HG03342 (cell line): ENCODE data around the gene APOBEC2.

Experiments used
- ATAC-seq: cut with Tn5 transposase; IDR thresholded peaks from one replicate; pipeline ENCODE4 v1.9.1; 2021; ENCODE audit warnings: mild to moderate bottlenecking, moderate library complexity; ENCODE audit not compliant: unreplicated experiment

Gene APOBEC2

DNA sequence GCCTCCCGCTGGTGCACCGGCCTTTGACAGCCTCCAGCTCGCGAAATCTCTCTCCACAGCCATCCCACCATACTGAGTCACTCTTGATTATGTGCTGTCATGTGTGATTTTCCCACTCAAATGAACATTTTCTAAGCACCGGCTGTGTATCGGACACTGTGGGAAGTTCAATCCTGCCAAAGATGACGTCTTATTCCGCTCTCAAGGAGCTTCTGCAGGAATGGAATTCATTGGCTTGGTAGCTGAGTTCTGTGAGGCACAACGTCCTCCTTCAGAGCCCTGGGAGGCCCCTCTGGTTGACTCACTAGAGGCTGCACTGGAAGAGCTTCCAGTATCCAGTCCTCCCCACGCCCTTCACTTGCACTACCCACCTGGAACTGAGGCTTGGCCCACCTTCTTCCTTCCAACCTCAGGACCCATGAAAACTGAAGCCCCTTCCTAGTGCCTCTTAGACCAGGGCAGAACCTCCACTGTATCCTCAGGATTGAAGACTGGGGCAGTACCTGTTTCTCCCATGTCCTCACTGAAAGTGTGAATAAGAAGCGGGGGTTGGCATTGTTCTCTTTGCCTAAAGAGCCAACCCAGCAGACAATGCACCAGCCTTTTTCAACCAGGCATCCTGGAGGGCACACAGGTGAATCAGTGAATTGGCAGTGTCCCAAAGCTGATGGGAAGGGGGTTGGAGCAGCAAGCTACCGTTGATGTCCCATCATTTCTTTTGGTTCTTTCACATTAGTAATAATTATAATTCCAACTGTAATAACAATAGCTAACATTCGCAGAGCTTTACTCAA is 15.7 kb upstream of the APOBEC2 start:
- ATAC-seq = no peak

DNA sequence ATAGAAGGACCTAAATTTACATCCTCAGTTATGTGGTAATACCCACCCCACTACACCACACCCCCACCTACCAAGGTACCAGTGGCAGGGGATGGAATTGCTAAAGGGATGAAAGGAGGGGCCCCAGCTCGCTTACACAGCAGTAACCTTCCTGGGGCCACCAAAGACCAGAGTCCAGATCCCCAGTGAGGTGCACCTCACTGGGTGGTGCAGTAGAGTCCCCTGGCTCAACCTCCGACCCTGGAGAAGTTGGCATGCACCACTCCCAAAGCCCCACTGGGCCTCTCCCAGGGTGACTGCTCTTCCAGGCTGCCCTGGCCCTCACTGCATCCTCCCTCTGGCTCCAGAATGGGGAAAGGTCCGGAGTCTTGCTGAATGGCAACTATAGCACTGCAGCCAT is 14.8 kb upstream of the APOBEC2 start:
- no peak for ATAC-seq

DNA sequence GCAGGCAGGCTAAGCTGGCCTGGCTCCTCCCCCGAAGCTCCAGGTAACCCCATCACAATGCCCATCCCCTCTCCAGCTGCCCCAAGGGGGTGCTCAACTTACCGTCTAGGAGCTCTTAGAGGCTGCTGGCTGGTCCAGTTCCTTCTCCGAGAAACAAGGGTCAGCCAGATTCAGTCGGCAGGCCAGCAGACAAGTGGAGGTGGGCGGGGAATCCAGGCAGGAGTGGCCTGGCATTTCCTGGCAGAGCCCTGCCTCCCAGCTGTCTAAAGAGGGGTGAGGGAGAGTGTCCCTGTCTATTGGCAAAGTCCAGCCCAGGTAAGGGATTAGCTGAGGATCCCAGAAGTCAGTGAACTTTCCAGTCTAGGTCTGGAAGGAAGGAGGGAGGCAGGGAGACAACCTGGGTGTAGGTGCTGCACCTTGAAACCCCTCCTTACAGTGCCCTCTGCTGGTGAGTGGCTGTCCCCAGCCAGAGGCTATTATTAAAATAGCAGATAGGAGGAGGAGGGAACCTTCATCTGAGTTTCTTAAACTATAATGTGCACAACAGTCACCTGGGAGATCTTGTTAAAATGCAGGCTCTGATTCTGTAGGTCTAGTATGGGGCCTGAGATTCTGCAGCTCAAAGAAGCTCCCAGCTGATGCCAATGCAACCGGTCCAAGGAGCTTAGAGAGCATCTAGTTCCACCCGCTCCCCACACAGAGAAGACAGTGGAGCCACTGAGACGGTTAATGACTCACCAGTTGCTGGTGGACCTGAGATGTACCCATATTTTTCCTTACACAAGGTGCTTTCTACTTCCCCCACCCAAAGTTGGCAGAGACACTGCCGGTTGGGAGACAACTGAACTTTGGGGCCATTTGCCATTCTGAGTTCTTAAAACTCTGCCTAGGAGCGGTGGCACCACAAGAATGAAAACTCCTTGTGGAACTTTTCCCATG is 13.7 kb upstream of the APOBEC2 start, which contains the start of gene UNC5CL:
UNC5CL (minus strand) TSS at position 162 of the 939 bp plus-strand sequence. CDS start 4,147 bp downstream, outside the sequence.
- no peak for ATAC-seq

DNA sequence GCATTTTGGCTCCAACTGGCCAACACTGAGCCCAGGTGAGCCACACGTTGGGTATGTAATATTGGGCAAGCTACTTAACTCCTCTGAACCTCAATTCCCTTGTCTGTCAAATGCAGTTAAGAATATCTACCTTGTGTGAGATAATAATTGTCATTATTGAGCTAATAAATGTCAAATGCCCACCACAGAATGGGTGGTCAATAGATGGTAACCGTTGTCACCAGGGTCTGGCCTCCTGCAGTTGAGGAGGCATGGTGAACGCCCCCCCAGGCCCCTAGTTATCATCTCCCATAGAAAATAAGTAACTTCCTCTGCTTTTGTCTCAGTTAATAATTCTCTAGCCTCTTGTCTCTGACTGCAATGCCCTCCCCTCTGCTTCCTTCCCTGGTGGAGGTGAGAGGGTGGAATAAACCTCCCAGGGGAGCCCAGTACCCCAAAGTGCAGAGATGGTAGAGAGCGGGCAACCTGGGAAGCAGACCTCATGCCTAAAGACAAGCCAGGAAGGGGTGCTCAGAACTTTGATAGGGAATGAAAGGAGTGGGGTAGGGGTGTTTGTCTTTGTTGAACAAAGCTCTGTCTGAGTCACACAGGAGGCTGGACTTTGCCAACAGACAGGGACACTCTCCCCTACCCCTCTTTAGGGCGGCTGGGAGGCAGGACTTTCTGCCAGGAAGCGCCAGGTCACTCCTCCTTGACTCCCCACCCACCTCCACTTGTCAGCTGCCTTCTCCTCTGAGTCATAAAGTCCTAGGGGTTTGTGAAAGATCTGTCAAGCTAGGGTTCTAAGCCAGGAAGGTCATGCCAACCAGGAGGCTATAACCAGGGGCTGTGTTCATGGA is 12.7 kb upstream of the APOBEC2 start:
- ATAC-seq = no peak

DNA sequence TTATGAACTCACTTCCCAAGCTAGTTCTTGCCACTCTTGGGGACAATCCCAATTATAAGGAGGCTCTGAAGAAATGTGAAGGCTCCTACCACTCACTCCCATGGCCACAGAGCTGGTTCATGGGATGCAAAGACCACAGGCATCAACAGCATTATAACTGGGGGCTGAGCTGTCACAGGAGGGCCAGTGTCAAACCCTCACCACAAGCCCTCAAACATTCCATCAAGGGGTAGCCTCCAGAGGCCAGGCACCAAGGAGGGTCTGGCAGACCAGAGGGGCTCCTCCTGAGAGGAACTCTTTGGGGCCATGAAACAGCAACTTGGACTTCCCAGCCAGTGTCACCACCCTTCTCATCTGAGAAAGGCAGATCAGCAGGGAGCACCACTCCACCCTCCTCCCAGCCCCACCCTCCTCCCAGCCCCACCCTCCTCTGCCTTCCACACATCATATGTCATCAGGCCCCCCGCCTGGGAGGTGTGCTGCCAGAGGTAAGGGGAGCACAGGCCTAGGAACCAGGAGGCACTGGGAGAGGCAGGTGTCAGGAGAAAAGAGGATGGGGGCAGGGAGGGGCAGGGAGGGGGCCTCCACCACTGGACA is 12.0 kb upstream of the APOBEC2 start:
- ATAC-seq = no peak

DNA sequence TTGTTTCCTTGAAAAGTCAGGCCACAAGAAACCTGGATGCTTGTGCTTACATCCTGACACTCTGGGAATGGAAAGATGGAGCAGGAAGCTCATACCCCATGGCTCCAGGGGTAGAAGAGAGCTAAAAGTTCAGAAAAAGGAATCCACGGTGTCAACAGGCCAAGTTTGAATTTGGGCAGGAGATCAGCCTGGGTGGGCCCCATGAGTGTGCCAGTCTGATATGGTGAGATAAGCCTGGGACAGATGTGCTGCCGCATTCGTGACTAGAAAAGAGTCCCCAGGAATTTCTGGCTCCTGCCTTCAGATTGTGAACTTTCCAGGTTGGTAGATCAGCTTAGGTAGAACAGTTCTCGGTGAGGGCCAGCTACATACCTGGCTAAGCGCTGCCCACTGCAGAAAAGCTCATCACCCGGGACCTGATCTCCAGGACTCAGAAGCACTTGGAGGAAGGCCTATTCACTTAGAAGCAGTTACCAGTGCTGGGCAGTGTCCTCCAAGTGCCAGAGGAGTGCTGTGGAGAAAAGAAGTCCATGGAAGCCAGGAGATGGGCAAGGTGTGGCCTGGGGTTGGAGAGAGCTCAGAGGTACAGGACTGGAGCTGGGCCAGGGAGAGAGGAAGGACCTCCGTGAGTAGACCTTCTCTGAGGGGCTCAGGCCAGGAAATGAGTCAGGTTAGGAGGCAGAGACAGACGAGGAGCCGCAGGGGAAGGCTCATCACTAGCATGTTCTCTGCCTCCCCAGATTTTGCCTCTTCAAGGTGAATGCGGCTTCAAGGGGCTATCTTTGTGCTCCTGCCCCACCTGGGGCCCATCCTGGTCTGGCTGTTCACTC is 10.6 kb upstream of the APOBEC2 start, which contains the start of gene TSPO2:
TSPO2 (plus strand) TSS at position 242 of the 830 bp plus-strand sequence; CDS start at position 761, 519 bp downstream.
- ATAC-seq = no peak

DNA sequence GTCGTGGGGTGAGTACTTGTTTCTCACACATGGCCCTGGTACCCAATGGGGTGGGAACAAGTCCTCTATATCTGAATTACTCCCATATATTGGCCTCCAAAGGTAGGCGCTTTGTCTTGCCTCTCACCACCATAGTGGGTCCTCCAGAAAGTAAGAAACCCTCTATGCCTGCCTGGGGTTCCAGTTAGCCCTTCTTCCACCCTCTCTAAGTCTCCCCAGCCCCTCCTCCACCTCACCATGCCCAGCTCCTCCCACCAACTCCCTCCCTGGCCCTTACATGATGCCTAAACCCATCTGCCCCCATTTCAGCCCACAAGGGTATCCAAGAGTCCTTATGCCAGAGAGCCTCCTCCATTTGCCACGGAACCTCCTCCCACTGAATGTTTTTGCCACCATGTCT is 9.9 kb upstream of the APOBEC2 start:
- no peak for ATAC-seq

DNA sequence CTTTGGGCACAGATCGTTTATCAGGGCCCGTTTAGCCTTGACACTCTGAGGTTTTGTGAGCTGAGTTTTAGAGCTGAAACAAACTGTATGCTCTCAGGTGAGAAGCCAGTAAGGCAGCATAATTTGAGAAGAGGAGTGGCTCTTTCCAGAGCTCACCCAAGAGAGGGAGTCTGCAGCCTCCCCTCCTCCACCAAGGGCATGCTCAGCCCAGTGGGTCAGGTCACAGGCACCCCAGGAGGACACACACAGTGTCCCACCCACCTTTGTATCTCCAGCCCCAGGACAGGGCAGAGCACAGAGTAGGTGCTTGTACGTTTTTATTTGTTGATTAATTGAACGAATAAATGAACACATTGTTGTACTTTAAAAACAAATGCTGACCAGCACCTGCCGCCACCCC is 7.3 kb upstream of the APOBEC2 start:
- ATAC-seq = no peak

DNA sequence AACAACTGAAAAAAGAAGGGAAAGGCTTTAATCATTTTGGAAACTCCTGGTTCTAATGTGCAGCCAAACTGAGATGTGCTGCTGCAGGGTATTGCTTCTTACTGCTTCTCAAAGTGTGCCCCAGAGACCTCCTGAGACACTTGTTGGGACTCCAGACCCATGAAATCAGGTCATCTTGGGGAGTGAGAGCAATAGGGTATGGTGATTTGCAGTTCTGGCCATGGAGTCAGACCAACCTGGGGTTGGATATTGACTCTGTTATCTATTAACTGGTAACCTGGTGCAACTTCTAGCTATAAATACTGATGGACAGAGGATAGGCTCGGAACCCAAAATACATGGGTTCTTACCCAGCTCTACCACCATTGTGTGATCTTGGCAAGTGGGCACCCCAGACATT is 6.9 kb upstream of the APOBEC2 start:
- ATAC-seq = no peak

DNA sequence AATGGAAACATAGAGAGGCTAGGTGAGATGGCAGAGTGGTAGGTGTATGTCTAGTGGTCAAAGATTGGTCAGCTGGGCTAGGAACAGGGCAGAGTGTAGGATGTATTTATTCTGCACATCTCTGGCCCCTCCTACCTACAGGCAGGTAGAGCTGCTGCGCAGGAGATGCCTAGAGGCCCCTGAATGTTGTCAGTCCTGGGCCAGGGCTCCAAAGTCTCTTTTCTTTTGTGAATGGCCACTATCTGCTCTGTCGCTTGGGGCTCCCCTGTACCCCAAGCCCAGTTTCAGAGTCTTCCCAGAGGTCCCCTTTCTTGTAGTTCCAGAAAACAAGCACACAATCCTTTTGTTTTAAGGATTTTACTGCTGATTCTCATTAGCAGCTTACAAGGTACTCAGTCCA is 5.7 kb upstream of the APOBEC2 start:
- ATAC-seq = no peak

DNA sequence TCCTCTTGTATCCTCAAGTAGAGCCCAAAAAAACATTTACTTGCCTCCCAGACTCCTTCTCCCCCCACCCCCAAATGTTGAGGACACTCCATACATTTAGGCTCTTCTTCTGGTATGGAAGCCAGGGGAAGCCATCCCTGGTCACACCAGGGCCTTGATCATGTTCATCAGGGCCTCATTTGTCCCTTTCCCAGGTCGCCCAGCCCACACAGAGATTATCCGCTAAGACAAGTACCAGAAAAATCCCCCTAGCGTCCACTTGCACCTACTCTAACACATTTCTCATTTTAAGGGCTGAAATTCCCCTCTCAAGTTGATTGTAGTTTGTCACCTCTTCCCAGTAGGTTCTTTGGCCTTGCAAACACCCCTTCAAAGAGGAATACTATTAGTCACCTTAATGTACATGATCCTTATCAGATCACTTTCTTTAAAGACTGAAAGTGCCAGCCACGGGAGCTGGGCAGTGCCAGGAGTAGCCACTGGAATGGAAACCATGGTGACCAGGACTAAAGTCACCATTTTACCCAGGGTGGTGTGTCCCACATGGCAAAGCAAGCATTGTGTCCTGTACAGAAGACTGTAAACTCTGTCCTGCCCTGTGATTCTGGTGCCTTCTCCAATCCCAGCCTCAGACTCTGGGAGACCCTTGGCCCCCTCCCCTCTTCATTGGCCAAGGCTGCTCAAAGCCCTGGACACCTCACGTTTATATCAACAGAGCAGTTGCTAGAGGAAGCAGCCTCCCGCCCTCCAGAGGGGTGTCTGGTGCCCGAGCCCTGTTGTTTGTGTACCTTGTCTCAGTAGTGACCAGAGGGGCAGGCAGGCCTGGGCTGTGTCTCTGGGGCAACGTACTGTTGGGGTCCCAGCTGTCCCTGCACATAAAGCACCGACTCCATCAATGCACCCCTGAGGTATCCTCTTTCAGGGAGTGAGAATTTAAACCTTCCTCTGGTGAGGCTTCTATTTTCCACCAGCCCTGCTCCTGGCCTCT is 5.0 kb upstream of the APOBEC2 start:
- no peak for ATAC-seq

DNA sequence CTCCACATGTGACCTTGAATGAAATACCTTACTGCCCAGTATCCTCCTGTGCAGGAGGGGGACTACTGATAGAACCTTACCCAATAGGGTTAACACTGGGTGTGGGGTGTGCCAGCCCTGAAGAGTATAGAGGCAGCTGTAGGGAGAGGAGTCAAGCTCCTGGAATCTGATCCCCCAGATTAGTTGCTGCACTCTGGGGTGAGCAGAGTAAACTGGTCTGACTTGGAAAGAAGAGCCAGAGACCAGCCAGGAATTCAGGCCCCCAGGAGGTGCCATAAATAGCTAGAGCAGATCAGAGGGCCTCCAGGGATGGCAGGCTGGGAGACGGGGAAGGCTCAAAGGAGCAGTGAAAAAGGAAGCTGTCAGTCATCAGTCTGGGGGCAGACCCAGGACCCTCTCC is 3.5 kb upstream of the APOBEC2 start:
- ATAC-seq = no peak

DNA sequence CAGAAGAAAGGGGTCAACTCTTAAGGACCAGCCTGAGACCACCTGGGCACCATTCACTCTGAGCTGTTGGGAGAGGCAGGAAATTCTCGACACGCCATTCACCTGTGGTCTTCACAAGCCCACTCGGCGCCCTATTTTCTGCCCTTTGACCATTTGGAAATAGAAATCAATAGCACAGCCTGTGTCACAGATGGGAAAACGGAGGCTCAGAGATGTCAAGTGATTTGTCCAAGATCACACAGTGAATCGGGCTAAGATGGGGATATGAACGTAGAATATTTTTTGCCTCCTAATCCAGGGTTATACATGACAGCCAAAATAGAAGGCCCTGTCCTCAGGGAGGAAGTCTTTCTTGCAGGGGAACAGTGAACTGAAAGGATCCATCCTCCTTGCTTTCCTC is 3.0 kb upstream of the APOBEC2 start:
- no peak for ATAC-seq

DNA sequence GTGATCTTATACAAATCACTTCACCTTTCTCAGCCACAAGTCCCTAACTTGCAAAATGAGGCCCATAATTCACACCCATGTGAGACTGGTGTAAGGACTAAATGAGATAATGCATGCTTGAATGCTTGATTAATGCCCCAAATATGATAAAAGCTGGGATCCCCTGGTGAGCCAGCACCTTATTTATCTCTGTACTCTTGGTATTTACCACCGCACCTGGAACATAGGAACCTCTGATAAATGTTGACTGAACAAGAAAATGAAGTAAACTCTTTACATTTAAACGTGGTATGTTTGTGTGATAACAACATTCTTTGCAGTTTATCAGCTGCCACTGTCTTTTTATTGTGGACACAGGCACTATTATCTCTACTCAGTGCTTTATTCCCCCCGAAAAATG is 2.5 kb upstream of the APOBEC2 start:
- ATAC-seq = no peak

DNA sequence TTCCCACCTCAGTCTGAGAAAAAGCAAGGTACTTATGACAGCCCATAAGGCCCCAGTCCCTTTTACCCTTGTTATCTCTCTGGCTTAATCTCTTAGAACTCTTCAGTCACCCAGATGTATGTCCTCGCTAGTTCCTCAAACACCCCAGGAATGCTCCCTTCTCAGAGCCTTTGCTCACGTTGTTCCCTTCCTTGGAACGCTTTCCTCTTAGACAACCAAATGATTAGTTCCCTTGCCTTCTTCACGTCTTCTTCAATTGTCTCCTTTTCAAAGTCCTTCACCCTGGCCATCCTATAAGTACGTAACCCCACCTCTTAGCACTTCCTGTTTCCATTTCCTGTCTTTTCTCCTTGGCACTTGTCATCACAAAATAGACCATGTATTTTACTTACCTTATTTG is 1.1 kb upstream of the APOBEC2 start:
- no peak for ATAC-seq

DNA sequence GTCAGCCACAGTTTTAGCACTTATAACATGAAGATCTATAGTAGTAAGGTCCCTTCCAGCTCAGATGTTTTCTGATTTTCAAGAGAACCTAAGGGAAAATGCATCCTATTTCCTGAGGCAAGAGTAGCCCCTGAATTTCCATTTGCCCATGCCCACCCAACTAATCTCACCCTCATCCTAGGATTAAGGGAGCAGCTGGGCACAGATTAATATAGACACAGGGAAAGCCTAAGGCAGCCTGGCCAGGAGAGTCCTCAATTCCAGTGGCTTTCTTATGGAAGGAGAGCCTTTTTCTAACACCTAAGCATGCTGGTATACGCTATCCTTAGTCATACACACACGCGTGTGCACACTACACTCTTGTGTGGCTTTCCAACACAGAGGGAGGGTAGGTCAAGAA is 1.5 kb downstream of the APOBEC2 start:
- no peak for ATAC-seq

DNA sequence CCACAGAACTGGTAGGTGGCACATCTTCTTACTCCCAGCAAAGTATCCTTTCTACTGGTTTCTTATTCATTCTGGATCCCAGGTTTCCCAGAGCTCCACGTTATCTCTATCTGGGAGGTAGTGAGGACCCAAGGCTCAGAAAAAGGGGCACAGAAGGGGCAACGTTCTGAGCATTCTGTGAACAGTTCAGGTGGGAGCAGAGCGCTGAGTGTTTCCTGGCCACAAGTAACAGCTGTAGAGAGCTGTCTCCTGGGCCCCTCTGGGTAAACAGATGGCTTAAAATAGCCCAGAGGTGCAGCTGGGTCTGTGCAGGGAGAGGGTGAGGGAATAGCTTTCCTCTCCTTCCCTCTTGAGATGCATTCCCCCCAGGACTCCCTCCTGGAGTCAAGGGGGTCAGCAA is 2.1 kb downstream of the APOBEC2 start:
- ATAC-seq = no peak

DNA sequence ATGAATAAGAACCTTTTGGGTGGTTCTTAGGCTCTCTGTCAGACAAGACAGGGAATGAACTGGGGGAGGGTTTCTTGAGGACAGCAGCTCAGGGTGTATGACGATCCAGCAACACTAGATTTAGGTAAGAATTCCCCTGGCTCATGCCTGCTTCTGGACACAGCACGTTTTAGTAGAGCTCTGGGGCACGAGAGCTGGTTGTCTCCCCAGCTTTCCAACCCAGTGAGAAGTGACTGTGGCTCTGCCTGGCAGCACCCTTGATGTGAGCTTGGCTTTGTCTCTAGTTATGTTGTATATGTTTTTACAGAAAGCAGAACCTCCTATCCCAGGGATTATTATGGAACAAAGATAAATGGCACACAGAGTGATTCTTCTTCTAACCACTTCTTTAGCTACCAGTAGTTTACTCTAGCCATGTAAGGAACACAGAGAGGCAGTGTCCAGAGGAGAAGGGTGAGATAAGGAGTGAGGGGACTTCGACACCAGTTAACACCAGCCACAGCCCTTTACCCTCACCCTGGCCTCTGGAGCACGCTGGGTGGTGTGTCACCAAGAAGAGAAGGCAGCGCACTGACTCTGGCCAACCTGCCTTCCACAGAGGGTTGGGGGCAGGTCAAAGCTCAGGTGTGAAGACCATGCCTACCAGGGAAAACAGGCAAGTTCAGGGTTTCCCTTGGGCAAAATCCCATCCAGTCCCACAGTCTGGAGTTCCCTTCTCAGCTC is 3.9 kb downstream of the APOBEC2 start:
- ATAC-seq = no peak
